Sigmoid colon (tissue), 4 donors: ENCODE results near the gene FOXR1.
"Not testable (repeated sequence)": the region's sequence is repeated elsewhere in the genome, so short reads cannot be mapped to it uniquely, and the experiment has no call there.

Source experiments
- CTCF ChIP-seq, 4 experiments: fragments of 450-650 bp in 3 of 4; fragments of 200-600 bp in 1 of 4; IDR thresholded peaks; one replicate each; pipeline ENCODE4 v1.5.1; 2016 to 2019; ENCODE audit warnings: antibody characterized with exemption in 4 of 4, mild to moderate bottlenecking in 3 of 4, moderate library complexity in 2 of 4
- EP300 ChIP-seq, 4 donors: sonication (generic); formaldehyde crosslinking; IDR thresholded peaks; one replicate each; pipeline ENCODE4 v1.6.1; 2017; ENCODE audit warnings: antibody characterized with exemption in 4 of 4
- POLR2A ChIP-seq, 2 donors: fragments of 450-650 bp; IDR thresholded peaks; one replicate each; pipeline ENCODE4 v1.6.1; 2016; ENCODE audit warnings: antibody characterized with exemption in 2 of 2, mild to moderate bottlenecking in 2 of 2, moderate library complexity in 2 of 2
- POLR2AphosphoS5 ChIP-seq, 4 donors: sonication (generic); formaldehyde crosslinking; IDR thresholded peaks; one replicate each; pipeline ENCODE4 v1.6.1; 2017; ENCODE audit warnings: antibody characterized with exemption in 4 of 4

GRCh38 chr11:118991486-118992038, 20.0 kb downstream of the FOXR1 start:
- not testable (repeated sequence) for TF ChIP-seq POLR2A, CTCF, POLR2AphosphoS5, EP300 (IDR thresholded peaks at IDR 0.05)
